Keratinocyte (primary cell): ENCODE measurements around the gene LGR6. TPM values are rescaled to one million over a fixed set of nuclear protein-coding genes. Genes with fewer than 3 reads are reported as not detected.
"Not testable (repeated sequence)": the region's sequence is repeated elsewhere in the genome, so short reads cannot be mapped to it uniquely, and the experiment has no call there.

Source experiments
- DNase-seq: peaks from one replicate; pipeline ENCODE4 v3.0.0-alpha.2; 2011; ENCODE audit warnings: low read depth, missing footprints, low spot score
- FAIRE-seq: peaks from 2 replicates; lab custom pipeline; 2011; peaks lifted over from hg19 to GRCh38; lab: Jason Lieb, UNC
- H2AFZ ChIP-seq: 2 replicates; pipeline ENCODE4 v1.6.0; 2012; ENCODE audit warnings: low read length, control low read depth, inconsistent platforms; ENCODE audit not compliant: control insufficient read depth
- H3K27ac ChIP-seq: 2 replicates; pipeline ENCODE4 v1.5.1; 2011; ENCODE audit warnings: low read length; ENCODE audit not compliant: control insufficient read depth, insufficient read depth
- H3K27me3 ChIP-seq: 3 replicates; pipeline ENCODE4 v1.6.0; 2011; ENCODE audit warnings: low read length; ENCODE audit not compliant: control insufficient read depth, insufficient read depth; ENCODE audit errors: extremely low read depth
- H3K36me3 ChIP-seq, 2 experiments: 2 replicates in 1 of 2; 3 replicates in 1 of 2; pipeline ENCODE4 v1.5.1; 2011; ENCODE audit warnings: low read length in 2 of 2, mild to moderate bottlenecking in 1 of 2; ENCODE audit not compliant: control insufficient read depth in 2 of 2, insufficient read depth in 2 of 2; ENCODE audit errors: extremely low read depth in 1 of 2
- H3K4me1 ChIP-seq: 3 replicates; pipeline ENCODE4 v1.5.1; 2011; ENCODE audit warnings: low read length; ENCODE audit not compliant: control insufficient read depth, insufficient read depth; ENCODE audit errors: extremely low read depth
- H3K4me2 ChIP-seq: 3 replicates; pipeline ENCODE4 v1.6.0; 2011; ENCODE audit warnings: low read depth, low read length; ENCODE audit not compliant: control insufficient read depth, insufficient read depth; ENCODE audit errors: extremely low read depth
- H3K4me3 ChIP-seq, 3 experiments: fragments of 200-600 bp in 1 of 3; sonication (generic) in 1 of 3; 2 replicates in 2 of 3; 3 replicates in 1 of 3; pipeline ENCODE4 v1.5.1; 2011 to 2016; ENCODE audit warnings: low read length in 3 of 3, mild to moderate bottlenecking in 3 of 3, control low read depth in 2 of 3, inconsistent platforms in 1 of 3, low read depth in 1 of 3, mixed read lengths in 1 of 3, mixed run types in 1 of 3, moderate library complexity in 1 of 3; ENCODE audit not compliant: control insufficient read depth in 2 of 3, insufficient read depth in 2 of 3; ENCODE audit errors: extremely low read depth in 1 of 3
- H3K79me2 ChIP-seq: 2 replicates; pipeline ENCODE4 v1.6.0; 2012; ENCODE audit warnings: low read length; ENCODE audit not compliant: control insufficient read depth, insufficient read depth
- H3K9ac ChIP-seq: 3 replicates; pipeline ENCODE4 v1.6.0; 2011; ENCODE audit warnings: low read length; ENCODE audit not compliant: control insufficient read depth, insufficient read depth; ENCODE audit errors: extremely low read depth
- H3K9me1 ChIP-seq: 3 replicates; pipeline ENCODE4 v1.6.0; 2011; ENCODE audit warnings: low read length; ENCODE audit not compliant: control insufficient read depth, insufficient read depth; ENCODE audit errors: extremely low read depth
- H3K9me3 ChIP-seq: 2 replicates; pipeline ENCODE4 v1.5.1; 2012; ENCODE audit warnings: low read depth, low read length; ENCODE audit not compliant: control insufficient read depth
- H4K20me1 ChIP-seq: 3 replicates; pipeline ENCODE4 v1.6.0; 2011; ENCODE audit warnings: low read length; ENCODE audit not compliant: control insufficient read depth, insufficient read depth; ENCODE audit errors: extremely low read depth
- CTCF ChIP-seq, 3 experiments: IDR thresholded peaks in 1 of 3; conservative IDR thresholded peaks in 1 of 3; optimal IDR thresholded peaks in 1 of 3; 2 replicates in 2 of 3; 3 replicates in 1 of 3; pipeline versions ENCODE3 to v1.5.1; 2011; ENCODE audit warnings: low read length in 3 of 3, mild to moderate bottlenecking in 3 of 3, moderate library complexity in 2 of 3, control low read depth in 1 of 3, inconsistent platforms in 1 of 3; ENCODE audit not compliant: insufficient read depth in 2 of 3; ENCODE audit errors: extremely low read depth in 1 of 3
- EZH2 ChIP-seq: IDR thresholded peaks from one replicate; pipeline ENCODE4 v1.6.1; 2012; ENCODE audit warnings: inconsistent platforms, mild to moderate bottlenecking, low read length, moderate library complexity
- dilution Hi-C: fragments of 300-500 bp; cut with MboI; formaldehyde crosslinking; loops from one replicate; pipeline ENCODE4 v1.7.0; 2020; ENCODE audit warnings: low sequenced_read_pairs; ENCODE audit not compliant: extremely low pct_ligation_motif_present
- polyA plus RNA-seq, 5 experiments: library from polyadenylated mRNA; depleted of rRNA in 3 of 5; stranded (reverse) in 3 of 5; stranded (forward) in 1 of 5; unstranded in 1 of 5; fragments of >200 nt; gene quantifications; 1 replicate in 1 of 5; 2 replicates in 3 of 5; 3 replicates in 1 of 5; pipeline versions ENCODE4 v1.2.1 to v1.2.3, GENCODE V29; 2011 to 2012; ENCODE audit warnings: missing spikeins in 2 of 5, low read depth in 1 of 5, low replicate concordance in 1 of 5

LGR6 gene
- polyA plus RNA-seq, 1 donor (not counting 4 experiments of a cell fraction or from before 2014, with no cell fraction given), result 0.42 TPM

DNA sequence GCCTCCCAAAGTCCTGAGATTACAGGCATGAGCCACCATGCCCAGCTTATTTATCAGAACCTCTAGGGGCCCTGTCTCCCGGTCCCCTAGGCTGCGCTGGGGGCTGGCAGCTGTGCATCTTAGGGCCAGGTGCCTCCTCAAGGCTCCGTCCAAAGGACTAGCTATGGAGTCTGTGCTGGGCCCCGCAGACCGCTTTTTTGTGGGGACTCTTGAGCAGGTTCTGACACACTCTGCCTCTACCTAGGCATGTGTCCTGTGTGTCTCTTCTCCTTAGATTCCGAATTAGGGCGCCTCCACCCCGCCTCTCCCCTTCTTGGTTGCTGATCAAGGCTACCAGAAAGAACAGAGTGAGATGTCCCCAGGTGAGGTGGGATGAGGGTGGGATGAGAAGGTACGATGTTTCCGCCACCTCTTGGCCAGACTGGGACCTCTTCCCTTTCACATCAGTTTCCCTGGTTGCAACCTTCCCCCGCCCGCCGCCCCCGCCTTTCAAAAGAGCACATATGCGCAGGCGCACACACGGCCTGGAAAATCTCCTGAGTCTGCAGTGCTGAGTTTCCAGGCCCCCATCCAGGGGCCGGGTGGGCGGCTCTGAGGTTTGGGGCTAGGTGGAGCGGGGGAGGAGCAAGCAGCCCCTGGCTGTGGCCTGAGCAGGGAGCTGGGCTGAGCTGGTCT lies 28.2 kb upstream of the LGR6 start:
- dilution Hi-C loops, result no loop called here
- H3K9me1 ChIP-seq, result no peaks in the 10 kb centered on the region
- H3K27ac ChIP-seq, result no peak overlapping the region
- H3K9ac ChIP-seq, result no peak overlapping the region
- H3K27me3 ChIP-seq, result peaks cover 11% of the 10 kb centered on the region
- no peaks in the 10 kb centered on the region for H3K79me2 ChIP-seq
- no peaks in the 10 kb centered on the region for H3K36me3 ChIP-seq
- no peak for TF ChIP-seq CTCF (optimal IDR thresholded peaks at IDR 0.05 in 1 of 3, IDR thresholded peaks at IDR 0.05 in 1 of 3, conservative IDR thresholded peaks at IDR 0.05 in 1 of 3; ENCODE audit: extremely low read depth in 1 of 3, insufficient read depth in 2 of 3, low read length in 3 of 3)
- no peak for TF ChIP-seq EZH2
- no peaks in the 10 kb centered on the region for H3K4me1 ChIP-seq
- no peak for DNase-seq
- H3K4me3 ChIP-seq, result no peak overlapping the region
- FAIRE-seq, result no peak
- no peaks in the 10 kb centered on the region for H3K9me3 ChIP-seq
- no peaks in the 10 kb centered on the region for H4K20me1 ChIP-seq
- no peak overlapping the region for H3K4me2 ChIP-seq
- H2AFZ ChIP-seq, result no peak overlapping the region

DNA sequence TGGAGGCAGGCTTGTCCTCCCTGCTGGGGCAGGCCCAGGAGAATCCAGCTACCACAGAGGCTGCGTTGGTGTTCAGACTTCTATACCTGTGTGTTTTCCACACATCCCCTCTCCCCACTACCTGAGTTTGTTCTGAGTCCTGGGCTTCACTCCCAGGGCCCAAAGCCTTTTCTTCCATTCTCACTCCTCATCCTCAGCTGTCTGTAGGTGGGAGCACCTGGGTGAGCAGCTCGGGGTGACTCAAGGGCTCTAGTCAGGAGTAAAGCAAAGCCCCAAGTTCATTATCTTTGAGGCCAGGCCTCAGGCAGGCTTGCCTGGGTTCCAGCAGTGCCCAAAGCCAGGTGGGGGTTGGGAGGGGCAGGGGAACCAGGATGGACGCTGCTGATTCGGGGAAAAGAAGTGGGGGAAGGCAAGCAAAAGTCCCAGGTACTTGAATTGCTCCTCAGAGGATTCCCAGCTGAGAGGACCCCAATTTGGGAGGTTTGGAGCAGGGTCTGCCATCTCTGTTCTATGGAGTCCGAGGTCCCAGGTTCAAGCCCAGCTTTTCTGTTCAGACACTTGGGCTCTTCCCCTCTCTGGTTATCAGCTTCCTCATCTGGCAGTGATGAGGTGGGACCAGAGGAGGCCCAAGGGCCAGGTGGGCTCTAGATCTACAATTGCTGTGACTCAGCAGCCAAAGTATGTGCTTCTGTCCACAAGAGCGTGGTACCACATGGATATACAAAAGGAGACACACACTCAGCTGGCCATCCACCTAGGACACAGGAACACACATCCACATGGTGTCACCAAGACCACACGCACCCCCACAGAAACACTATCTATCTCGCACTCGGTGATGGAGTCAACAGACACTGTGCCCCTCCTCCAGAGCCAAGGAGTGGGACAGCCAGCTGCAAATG lies 27.4 kb upstream of the LGR6 start:
- dilution Hi-C loops, result no loop called here
- TF ChIP-seq CTCF (optimal IDR thresholded peaks at IDR 0.05 in 1 of 3, IDR thresholded peaks at IDR 0.05 in 1 of 3, conservative IDR thresholded peaks at IDR 0.05 in 1 of 3; ENCODE audit: extremely low read depth in 1 of 3, insufficient read depth in 2 of 3, low read length in 3 of 3) (no peak), EZH2 (no peak)
- Histone ChIP-seq H3K9me3 (no peaks in the 10 kb centered on the region), H4K20me1 (no peaks in the 10 kb centered on the region), H3K9me1 (no peaks in the 10 kb centered on the region), H3K4me1 (no peaks in the 10 kb centered on the region), H3K27ac (no peak overlapping the region), H3K79me2 (no peaks in the 10 kb centered on the region), H3K9ac (no peak overlapping the region), H2AFZ (no peak overlapping the region), H3K4me2 (no peak overlapping the region), H3K4me3 (no peak overlapping the region), H3K27me3 (peaks cover 11% of the 10 kb centered on the region), H3K36me3 (no peaks in the 10 kb centered on the region)
- no peak for FAIRE-seq
- DNase-seq, result no peak

DNA sequence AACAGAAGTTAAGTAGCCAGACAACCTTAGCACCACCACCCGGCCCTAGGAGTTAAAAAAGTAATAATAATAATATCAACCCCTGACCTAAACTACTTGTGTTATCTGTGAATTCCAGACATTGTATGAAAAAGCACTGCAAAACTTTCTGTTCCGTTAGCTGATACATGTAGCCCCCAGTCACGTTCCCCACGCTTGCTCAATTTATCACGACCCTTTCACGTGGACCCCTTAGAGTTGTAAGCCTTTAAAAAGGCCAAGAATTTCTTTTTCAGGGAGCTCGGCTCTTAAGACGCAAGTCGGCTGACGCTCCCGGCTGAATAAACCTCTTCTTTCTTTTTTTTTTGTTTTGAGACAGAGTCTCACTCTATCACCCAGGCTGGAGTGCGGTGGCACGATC lies 26.5 kb upstream of the LGR6 start:
- H3K9me3 ChIP-seq, H3K4me1 ChIP-seq, H3K9ac ChIP-seq, H2AFZ ChIP-seq, H3K4me3 ChIP-seq, H3K36me3 ChIP-seq, H3K9me1 ChIP-seq, FAIRE-seq, H3K27ac ChIP-seq, dilution Hi-C loops, H3K79me2 ChIP-seq, DNase-seq, H3K4me2 ChIP-seq, H4K20me1 ChIP-seq: not testable (repeated sequence)
- H3K27me3 ChIP-seq, result peaks cover 11% of the 10 kb centered on the region
